ENCODE data around the gene PNPLA7.
"Not testable (repeated sequence)": the region's sequence is repeated elsewhere in the genome, so short reads cannot be mapped to it uniquely, and the experiment has no call there.

PNPLA7 gene

DNA sequence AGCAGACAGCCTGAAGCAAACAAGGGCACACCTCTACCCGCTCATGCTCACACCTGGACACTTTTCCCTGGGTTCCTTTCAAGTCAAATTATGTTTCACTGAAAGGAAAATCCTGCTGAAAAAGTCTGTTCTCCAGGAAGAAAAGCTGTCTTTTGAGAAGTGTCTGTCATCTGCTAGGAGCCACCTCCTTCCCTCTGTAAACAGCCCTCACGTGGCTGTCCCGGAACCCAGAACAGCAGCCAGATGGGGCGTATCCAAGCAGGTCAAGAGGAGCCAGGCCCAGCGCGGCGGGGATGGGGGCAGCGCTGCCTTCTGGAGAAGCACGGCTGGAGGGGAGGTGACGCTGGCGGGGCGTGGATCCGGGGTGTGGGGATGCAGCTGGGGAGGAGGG, at the start of gene PNPLA7:
PNPLA7 (minus strand) TSS at position 172 of the 391 bp plus-strand sequence. CDS start 205 bp downstream, outside the sequence.
- DNase-seq (ENCODE audit: low read depth): peak; percentile 61
- H3K4me3 ChIP-seq (ENCODE audit: control insufficient read depth, low read depth, low read length): peak within 1 kb of the TSS; percentile 51
- no peak for TF ChIP-seq CTCF (conservative IDR thresholded peaks at IDR 0.05; ENCODE audit: control insufficient read depth, insufficient read depth, low read depth, low read length)

DNA sequence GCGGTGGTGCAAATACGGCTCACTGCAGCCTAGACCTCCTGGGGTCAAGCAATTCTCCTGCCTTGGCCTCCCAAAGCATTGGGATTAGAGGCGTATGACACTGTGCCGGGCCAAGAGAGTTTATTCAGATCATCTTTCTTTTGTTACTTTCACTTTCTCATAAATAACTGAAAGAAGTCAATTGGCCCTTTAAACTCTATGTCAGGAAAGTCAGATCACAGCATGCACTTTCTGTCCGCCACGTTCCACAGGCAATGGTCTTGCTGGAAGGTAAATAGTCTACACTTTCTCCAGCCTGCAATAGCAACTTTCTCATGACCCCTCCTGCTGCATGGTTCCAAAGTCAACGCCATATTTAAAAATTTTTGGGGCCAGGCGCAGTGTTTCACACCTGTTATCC, 48.7 kb upstream of the PNPLA7 start:
- DNase-seq (ENCODE audit: low read depth): no peak
- TF ChIP-seq CTCF (conservative IDR thresholded peaks at IDR 0.05; ENCODE audit: control insufficient read depth, insufficient read depth, low read depth, low read length): no peak
- H3K4me3 ChIP-seq (ENCODE audit: control insufficient read depth, low read depth, low read length): no peak overlapping the region

- not testable (repeated sequence) for H3K4me3 ChIP-seq (ENCODE audit: control insufficient read depth, low read depth, low read length)
These were observed 46.4 kb upstream of the PNPLA7 start for GRCh38 chr9:137596577-137596976.

GRCh38 chr9:137593176-137593575, 43.0 kb upstream of the PNPLA7 start:
- DNase-seq (ENCODE audit: low read depth): no peak
- H3K4me3 ChIP-seq (ENCODE audit: control insufficient read depth, low read depth, low read length): no peak overlapping the region
- TF ChIP-seq CTCF (conservative IDR thresholded peaks at IDR 0.05; ENCODE audit: control insufficient read depth, insufficient read depth, low read depth, low read length): no peak

More at GRCh38 chr9:137596577-137596976, 46.4 kb upstream of the PNPLA7 start:
- DNase-seq (ENCODE audit: low read depth): not testable (repeated sequence)

DNA sequence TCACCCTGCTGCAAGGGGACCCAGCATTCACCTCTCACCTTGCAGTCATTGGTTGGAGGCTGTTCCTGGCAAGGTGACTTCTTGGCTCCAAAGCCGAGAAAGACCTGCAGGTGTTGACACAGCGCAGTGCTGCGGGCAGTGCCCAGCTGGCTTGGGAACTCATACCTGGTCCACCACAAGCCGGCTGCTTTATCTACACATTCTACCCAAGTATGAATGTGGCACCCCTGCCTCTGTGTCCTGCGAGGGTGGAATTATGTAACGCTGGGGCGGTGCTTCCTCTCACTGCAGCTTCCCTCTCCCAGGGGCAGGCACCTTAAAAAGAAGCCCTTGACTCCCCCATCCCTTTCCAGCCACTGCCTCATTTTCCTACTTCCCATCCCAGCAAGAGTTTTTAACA, 42.6 kb upstream of the PNPLA7 start:
- DNase-seq (ENCODE audit: low read depth): no peak
- no peak for TF ChIP-seq CTCF (conservative IDR thresholded peaks at IDR 0.05; ENCODE audit: control insufficient read depth, insufficient read depth, low read depth, low read length)
- H3K4me3 ChIP-seq (ENCODE audit: control insufficient read depth, low read depth, low read length): no peak overlapping the region

GRCh38 chr9:137590469-137591383, 40.5 kb upstream of the PNPLA7 start, which contains the start of gene ZMYND19:
TSS of gene ZMYND19 (minus strand) at chr9:137590512. CDS start at chr9:137590263, 249 bp downstream.
- no peak for TF ChIP-seq CTCF (conservative IDR thresholded peaks at IDR 0.05; ENCODE audit: control insufficient read depth, insufficient read depth, low read depth, low read length)
- DNase-seq (ENCODE audit: low read depth): peak; percentile 79
- H3K4me3 ChIP-seq (ENCODE audit: control insufficient read depth, low read depth, low read length): peak within 1 kb of the TSS; percentile 67

GRCh38 chr9:137590123-137590468, 39.9 kb upstream of the PNPLA7 start:
- H3K4me3 ChIP-seq (ENCODE audit: control insufficient read depth, low read depth, low read length): peak overlapping the region; percentile 67
- TF ChIP-seq CTCF (conservative IDR thresholded peaks at IDR 0.05; ENCODE audit: control insufficient read depth, insufficient read depth, low read depth, low read length): no peak
- DNase-seq (ENCODE audit: low read depth): no peak

Measured in fibroblast of mammary gland (primary cell).